Testis (tissue), 3 donors: ENCODE results near the gene CARMIL3. TPM values are rescaled to one million over a fixed set of nuclear protein-coding genes. Genes with fewer than 3 reads are reported as not detected.
"Not testable (repeated sequence)": the region's sequence is repeated elsewhere in the genome, so short reads cannot be mapped to it uniquely, and the experiment has no call there.

ENCODE experiments used
- DNase-seq: peaks from one replicate; pipeline ENCODE4 v3.0.0-alpha.2; 2019
- H3K27ac ChIP-seq, 2 donors: fragments of 200-600 bp; sonication (generic); one replicate each; pipeline ENCODE4 v1.5.1; 2019
- H3K27me3 ChIP-seq: fragments of 200-600 bp; sonication (generic); one replicate; pipeline ENCODE4 v1.5.1; 2019
- H3K36me3 ChIP-seq: fragments of 200-600 bp; sonication (generic); one replicate; pipeline ENCODE4 v1.5.1; 2017; ENCODE audit warnings: low read depth; ENCODE audit errors: missing control alignments
- H3K4me1 ChIP-seq: fragments of 200-600 bp; sonication (generic); one replicate; pipeline ENCODE4 v1.5.1; 2019
- H3K4me3 ChIP-seq, 2 donors: fragments of 200-600 bp; sonication (generic); one replicate each; pipeline ENCODE4 v1.5.1; 2017 to 2019
- H3K9me3 ChIP-seq: fragments of 200-600 bp; sonication (generic); one replicate; pipeline ENCODE4 v1.5.1; 2017
- CTCF ChIP-seq, 3 experiments: fragments of 450-650 bp in 2 of 3; fragments of 200-600 bp in 1 of 3; sonication (generic) in 1 of 3; IDR thresholded peaks; one replicate each; pipeline ENCODE4 v1.5.1; 2016 to 2019; ENCODE audit warnings: antibody characterized with exemption in 3 of 3, mild to moderate bottlenecking in 2 of 3, moderate library complexity in 1 of 3
- POLR2A ChIP-seq: fragments of 450-650 bp; IDR thresholded peaks from one replicate; pipeline ENCODE4 v1.6.1; 2017; ENCODE audit warnings: antibody characterized with exemption, mild to moderate bottlenecking, moderate library complexity
- WGBS, 2 donors: methylation state at CpG; one replicate each; pipeline ENCODE4 v1.1.5; 2018; 5-methylcytosine and 5-hydroxymethylcytosine counted together
- intact Hi-C: fragments of 100-400 bp; cut with DNase I; formaldehyde crosslinking; loops from one replicate; pipeline ENCODE4 v1.15.1; 2023; ENCODE audit warnings: low total_unique reads
- polyA plus RNA-seq: library from polyadenylated mRNA; stranded (reverse); fragments of 350-450 nt; fragmentation: Illumina TruSeq; extraction: RNeasy Lipid Tissue Mini Kit (QIAGEN cat#74804); gene quantifications from one replicate; pipeline ENCODE4 v1.2.3, GENCODE V29; 2014; ENCODE audit warnings: low read depth, low replicate concordance; ENCODE audit not compliant: insufficient read depth
- total RNA-seq, 2 donors: library from RNA; depleted of rRNA; stranded (reverse); fragments of >200 nt; gene quantifications; one replicate each; pipeline ENCODE4 v1.2.3, GENCODE V29; 2016

The CARMIL3 gene
- total and polyA plus RNA-seq, 3 donors from 2014 or later = 6.8 to 8.6 (median 7.7) TPM

DNA sequence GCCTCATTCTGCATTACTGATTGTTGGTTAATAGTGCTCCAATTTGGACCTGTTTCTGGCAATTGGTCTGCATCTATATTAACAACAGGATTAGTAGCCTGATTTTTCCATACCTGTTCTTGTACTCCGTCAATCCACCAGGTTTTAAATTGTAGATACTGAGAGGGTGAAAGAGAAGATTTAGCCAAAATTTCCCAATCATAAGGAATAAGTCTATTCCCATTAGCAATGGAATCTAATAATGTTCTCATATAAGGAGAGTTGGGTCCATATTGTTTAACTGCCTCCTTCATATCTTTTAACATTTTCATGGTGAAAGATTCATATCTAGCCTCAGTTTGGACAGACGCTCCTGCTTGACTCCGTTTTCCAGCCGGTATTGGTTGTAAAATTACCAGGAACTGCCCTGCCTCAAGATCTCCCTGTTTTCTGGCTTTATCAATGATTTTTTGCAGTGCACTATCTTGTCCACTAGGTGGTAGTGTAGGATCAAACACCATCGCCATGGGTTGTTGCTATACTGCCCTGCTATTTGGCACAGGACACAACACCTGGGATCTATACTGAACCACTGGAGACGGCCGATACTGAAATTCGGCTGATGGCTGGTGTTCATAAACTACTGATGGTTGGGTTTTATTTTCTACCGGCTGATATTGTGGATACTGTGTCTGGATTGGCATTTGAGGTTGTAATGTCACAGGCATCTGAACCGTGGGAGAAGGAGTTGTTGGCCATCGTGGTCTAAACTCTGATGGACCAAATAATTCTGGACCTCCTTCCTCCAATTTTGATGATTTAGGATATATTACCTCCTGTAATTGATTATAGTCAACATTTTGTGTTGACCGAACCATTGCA is 37.9 kb upstream of the CARMIL3 start:
- 36 to 53% methylated on average over 12 of the region's 12 CpGs for WGBS, 2 donors
- Histone ChIP-seq H3K27me3 (no peaks in the 10 kb centered on the region), H3K9me3 (no peaks in the 10 kb centered on the region), H3K27ac (no peak overlapping the region), H3K4me1 (no peaks in the 10 kb centered on the region), H3K36me3 (no peaks in the 10 kb centered on the region), H3K4me3 (no peak overlapping the region)
- DNase-seq = peak; percentile 62
- TF ChIP-seq POLR2A (no peak), CTCF (IDR thresholded peaks at IDR 0.05) (peak; percentile 77 to 96 (median 94))
- intact Hi-C loops = no loop called here

- H3K27ac ChIP-seq, H3K4me3 ChIP-seq, H3K9me3 ChIP-seq, intact Hi-C loops, H3K36me3 ChIP-seq, H3K4me1 ChIP-seq, DNase-seq, H3K27me3 ChIP-seq: not testable (repeated sequence)
- WGBS, 2 donors = 97 to 100% methylated on average over 5 to 6 of the region's 6 CpGs
Measured at GRCh38 chr14:24015745-24016144, 36.1 kb upstream of the CARMIL3 start.

- H3K4me1 ChIP-seq, H3K27me3 ChIP-seq, H3K27ac ChIP-seq, H3K9me3 ChIP-seq, H3K4me3 ChIP-seq, H3K36me3 ChIP-seq, intact Hi-C loops, DNase-seq: not testable (repeated sequence)
Measured at GRCh38 chr14:24018978-24019377, 32.8 kb upstream of the CARMIL3 start.

DNA sequence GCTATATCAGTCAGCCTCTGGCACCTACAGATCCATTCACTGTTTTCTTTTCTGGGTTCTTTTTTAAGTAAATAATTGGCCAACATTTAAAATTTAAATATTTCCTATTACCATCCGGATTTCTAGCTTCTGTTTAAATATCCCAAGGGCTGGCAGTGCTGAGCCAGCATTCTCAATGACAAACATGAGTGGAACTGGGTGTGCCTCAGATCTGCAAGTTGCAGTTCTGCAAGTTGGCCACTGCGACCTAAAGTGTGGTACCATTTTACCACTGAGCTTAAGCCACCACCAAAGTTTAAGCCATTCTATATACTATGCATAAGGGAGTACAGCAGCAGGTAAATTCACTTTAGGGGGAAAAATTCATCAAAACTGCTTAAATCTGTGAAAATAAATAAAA is 31.9 kb upstream of the CARMIL3 start:
- not testable (repeated sequence) for DNase-seq
- WGBS, 2 donors = 58 to 73% methylated on average over 2 of the region's 2 CpGs

GRCh38 chr14:24020520-24020919 is 31.3 kb upstream of the CARMIL3 start:
- 68 to 92% methylated on average over 2 to 3 of the region's 3 CpGs for WGBS, 2 donors
- H3K27me3 ChIP-seq, H3K4me3 ChIP-seq, H3K9me3 ChIP-seq, H3K4me1 ChIP-seq, intact Hi-C loops, DNase-seq, H3K27ac ChIP-seq, H3K36me3 ChIP-seq: not testable (repeated sequence)

More for the DNA sequence above, 31.9 kb upstream of the CARMIL3 start:
- H3K9me3 ChIP-seq, H3K27ac ChIP-seq, intact Hi-C loops, H3K4me3 ChIP-seq, H3K36me3 ChIP-seq, H3K4me1 ChIP-seq, H3K27me3 ChIP-seq: not testable (repeated sequence)

DNA sequence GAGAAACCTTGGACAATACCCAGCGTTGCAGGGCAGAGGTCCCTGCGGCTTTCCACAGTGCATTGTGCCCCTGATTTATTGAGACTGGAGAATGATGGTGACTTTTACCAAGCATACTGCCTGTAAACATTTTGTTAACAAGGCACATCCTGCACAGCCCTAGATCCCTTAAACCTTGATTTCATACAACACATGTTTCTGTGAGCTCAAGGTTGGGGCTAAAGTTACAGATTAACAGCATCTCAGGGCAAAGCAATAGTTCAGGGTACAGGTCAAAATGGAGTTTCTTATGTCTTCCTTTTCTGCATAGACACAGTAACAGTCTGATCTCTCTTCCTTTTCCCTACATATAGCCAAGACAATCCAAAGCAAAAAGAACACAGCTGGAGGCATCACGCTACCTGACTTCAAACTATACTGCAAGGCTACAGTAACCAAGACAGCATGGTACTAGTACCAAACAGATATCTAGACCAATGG is 26.8 kb upstream of the CARMIL3 start:
- WGBS, 2 donors = 79 to 89% methylated on average over 3 of the region's 3 CpGs
- H3K9me3 ChIP-seq, H3K27me3 ChIP-seq, DNase-seq, intact Hi-C loops, H3K4me3 ChIP-seq, H3K4me1 ChIP-seq, H3K36me3 ChIP-seq, H3K27ac ChIP-seq: not testable (repeated sequence)

GRCh38 chr14:24029687-24030086 is 22.1 kb upstream of the CARMIL3 start:
- H3K36me3 ChIP-seq, intact Hi-C loops, H3K9me3 ChIP-seq, H3K4me1 ChIP-seq, H3K4me3 ChIP-seq, H3K27me3 ChIP-seq, H3K27ac ChIP-seq, DNase-seq: not testable (repeated sequence)
- WGBS, 2 donors = 94 to 97% methylated on average over 2 to 3 of the region's 3 CpGs

DNA sequence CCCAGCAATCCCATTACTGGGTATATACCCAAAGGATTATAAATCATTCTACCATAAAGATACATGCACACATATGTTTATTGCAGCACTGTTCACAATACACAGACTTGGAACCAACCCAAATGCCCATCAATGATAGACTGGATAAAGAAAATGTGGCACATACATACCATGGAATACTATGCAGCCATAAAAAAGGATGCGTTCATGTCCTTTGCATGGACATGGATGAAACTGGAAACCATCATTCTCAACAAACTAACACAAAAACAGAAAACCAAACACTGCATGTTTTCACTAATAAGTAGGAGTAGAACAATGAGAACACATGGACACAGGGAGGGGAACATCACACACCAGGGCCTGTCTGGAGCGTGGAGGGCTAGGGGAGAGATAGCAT is 20.5 kb upstream of the CARMIL3 start:
- H3K27ac ChIP-seq, DNase-seq, H3K36me3 ChIP-seq, H3K9me3 ChIP-seq, H3K4me3 ChIP-seq, H3K27me3 ChIP-seq, intact Hi-C loops, H3K4me1 ChIP-seq: not testable (repeated sequence)
- WGBS, 2 donors = 95% methylated on average over 2 of the region's 2 CpGs
